Breast epithelium (tissue), 3 donors: ENCODE measurements around the gene ZNF516.

Experiments used
- CTCF ChIP-seq, 3 donors: fragments of 450-650 bp; IDR thresholded peaks; one replicate each; pipeline ENCODE4 v1.5.1; 2016 to 2017; ENCODE audit warnings: antibody characterized with exemption in 3 of 3, mild to moderate bottlenecking in 3 of 3, moderate library complexity in 3 of 3
- POLR2A ChIP-seq: fragments of 450-650 bp; IDR thresholded peaks from one replicate; pipeline ENCODE4 v1.6.1; 2016; ENCODE audit warnings: antibody characterized with exemption, mild to moderate bottlenecking, moderate library complexity

DNA sequence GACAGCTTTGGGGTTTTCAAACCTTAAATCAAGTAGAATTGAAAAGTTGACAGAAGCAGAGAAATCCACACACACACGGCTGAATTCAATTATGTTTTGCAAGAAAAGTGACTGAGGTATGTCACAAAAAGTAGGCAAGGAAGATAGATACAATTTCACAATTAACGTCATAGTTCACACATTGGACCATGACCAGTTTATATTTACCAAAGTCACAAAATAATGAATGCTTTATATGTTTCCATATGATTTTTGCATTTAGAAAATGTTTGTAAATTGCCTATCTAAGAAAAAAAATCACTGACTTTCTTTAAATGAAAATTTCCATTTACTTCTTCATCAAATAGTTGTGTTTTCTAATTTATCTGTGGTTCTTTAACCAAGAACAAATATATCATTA lies 29.4 kb upstream of the ZNF516 start:
- TF ChIP-seq CTCF (IDR thresholded peaks at IDR 0.05) (no peak), POLR2A (no peak)
